K562 (cell line): ENCODE data around the gene UBE2D2. TPM values are rescaled to one million over a fixed set of nuclear protein-coding genes. Genes with fewer than 3 reads are reported as not detected.

ENCODE experiments used
- CCNT2 ChIP-seq: IDR thresholded peaks from 2 replicates; pipeline ENCODE4 v1.6.1; 2011; ENCODE audit warnings: borderline replicate concordance, low read depth, mild to moderate bottlenecking, moderate library complexity, mixed read lengths, low read length; ENCODE audit not compliant: insufficient read length; ENCODE audit errors: extremely low read depth
- CHD4 ChIP-seq: fragments of 200-600 bp; sonication (generic); IDR thresholded peaks from 3 replicates; pipeline ENCODE4 v1.6.1; 2012; ENCODE audit warnings: low read depth, mild to moderate bottlenecking, mixed read lengths, low read length, inconsistent platforms; ENCODE audit not compliant: insufficient read depth, insufficient replicate concordance, poor library complexity, severe bottlenecking
- EP300 ChIP-seq: IDR thresholded peaks from 2 replicates; pipeline ENCODE4 v1.6.1; 2012; ENCODE audit warnings: low read length, improper control_type of control experiment
- FOSL1 ChIP-seq: fragments of 200-800 bp; sonication (Bioruptor generic); conservative IDR thresholded peaks from 2 replicates; pipeline ENCODE4 v1.6.1; 2016; ENCODE audit warnings: missing genetic modification characterization, missing compliant biosample characterization
- FOXK1 ChIP-seq: sonication (generic); formaldehyde crosslinking; IDR thresholded peaks from 2 replicates; pipeline ENCODE4 v1.8.0; 2022; ENCODE audit warnings: missing genetic modification reagents, mild to moderate bottlenecking, borderline replicate concordance
- HIVEP1 ChIP-seq: fragments of 250-450 bp; sonication (Bioruptor Pico); IDR thresholded peaks from 2 replicates; pipeline ENCODE4 v1.4.0; 2020; ENCODE audit warnings: mild to moderate bottlenecking
- KHSRP ChIP-seq: fragments of 450-650 bp; IDR thresholded peaks from 2 replicates; pipeline ENCODE4 v1.6.1; 2017
- PHB ChIP-seq: fragments of 250-450 bp; sonication (Bioruptor Pico); IDR thresholded peaks from 2 replicates; pipeline ENCODE4 v1.5.0; 2021
- PTTG1 ChIP-seq: fragments of 450-650 bp; IDR thresholded peaks from 2 replicates; pipeline ENCODE4 v1.6.1; 2016; ENCODE audit warnings: low read depth, mild to moderate bottlenecking, missing genetic modification characterization, missing compliant biosample characterization
- ZNF644 ChIP-seq: fragments of 200-800 bp; sonication (Bioruptor generic); IDR thresholded peaks from 2 replicates; pipeline ENCODE4 v1.6.1; 2016; ENCODE audit warnings: low read depth, missing genetic modification characterization, missing compliant biosample characterization
- ZNF75A ChIP-seq: fragments of 450-650 bp; formaldehyde crosslinking; IDR thresholded peaks from 2 replicates; pipeline ENCODE4 v1.4.0; 2020; ENCODE audit warnings: mild to moderate bottlenecking
- polyA plus RNA-seq, 8 experiments: library from polyadenylated mRNA; depleted of rRNA in 4 of 8; stranded (reverse) in 5 of 8; unstranded in 3 of 8; fragments of >200 nt; fragmentation: Nextera tagmentation in 2 of 8; fragmentation: Illumina TruSeq in 1 of 8; extraction: Ambion mirVana in 2 of 8; extraction: Trizol in 1 of 8; gene quantifications; 2 replicates each; pipeline versions ENCODE4 v1.2.1 to v1.2.3, GENCODE V29; 2011 to 2014; ENCODE audit warnings: inconsistent platforms in 1 of 8, missing spikeins in 1 of 8
- total RNA-seq, 7 experiments: library from RNA; depleted of rRNA in 6 of 7; stranded (reverse); fragments of >200 nt in 6 of 7; fragmentation: Illumina TruSeq in 2 of 7; extraction: Trizol in 2 of 7; gene quantifications; 2 replicates each; pipeline versions ENCODE4 v1.2.1 to v1.2.3, GENCODE V29; 2011 to 2021; ENCODE audit warnings: low replicate concordance in 1 of 7
- TF ChIP-seq, protein P1 (sequence below): sonication (generic); IDR thresholded peaks from 2 replicates; pipeline ENCODE4 v1.6.1; 2016
- TF ChIP-seq, protein P2 (sequence below): sonication (generic); formaldehyde crosslinking; IDR thresholded peaks from 2 replicates; pipeline ENCODE4 v1.8.0; 2022; ENCODE audit warnings: missing genetic modification reagents, mild to moderate bottlenecking, borderline replicate concordance
- TF ChIP-seq, protein P3 (sequence below): sonication (generic); formaldehyde crosslinking; IDR thresholded peaks from 2 replicates; pipeline ENCODE4 v1.8.1; 2023; ENCODE audit warnings: missing genetic modification reagents, mild to moderate bottlenecking, borderline replicate concordance
- TF ChIP-seq, protein P4 (sequence below), 2 experiments: fragments of 150-350 bp in 1 of 2; IDR thresholded peaks; 2 replicates each; pipeline ENCODE4 v1.6.1; 2012 to 2016; ENCODE audit warnings: low read depth in 2 of 2, low read length in 2 of 2, mild to moderate bottlenecking in 1 of 2, moderate library complexity in 1 of 2

The UBE2D2 gene
- total and polyA plus RNA-seq, 9 of the 15 experiments (the other 6 are each of a cell fraction or from before 2014, with no cell fraction given), result 53.6 to 198 (median 122) TPM

DNA sequence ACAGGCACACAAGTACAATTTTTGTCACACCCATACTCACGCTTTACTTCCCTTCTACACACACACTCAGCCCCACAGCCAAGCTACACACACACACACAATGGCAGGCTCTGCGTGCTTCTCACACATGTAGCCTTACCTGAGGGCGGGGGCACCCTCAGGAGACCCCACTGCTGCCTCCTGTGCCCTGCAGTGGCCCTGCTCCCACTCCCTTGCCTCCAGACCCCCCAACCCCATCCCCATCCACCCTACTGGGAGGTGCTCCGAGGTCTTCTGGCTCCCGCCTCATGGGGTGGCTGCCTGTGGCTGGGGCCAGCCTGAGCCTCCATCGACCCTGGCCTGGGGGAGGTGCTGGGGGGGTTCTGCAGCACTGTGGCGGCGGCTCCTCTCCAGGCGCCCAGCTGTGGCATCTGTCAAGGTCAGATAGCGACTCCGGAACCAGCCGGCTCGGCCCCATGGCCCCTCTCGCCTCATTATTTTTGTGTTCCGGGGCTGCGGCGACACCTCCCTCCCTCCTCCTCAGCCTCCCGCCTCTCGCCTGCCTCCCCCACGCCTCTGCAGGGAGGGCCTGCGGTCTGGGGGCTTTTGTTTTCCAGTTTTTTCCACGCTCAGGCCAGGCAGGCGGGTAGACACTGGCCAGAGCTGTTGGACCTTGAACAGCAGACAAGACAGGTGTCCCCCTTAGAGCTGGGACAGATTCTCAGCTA is 108.7 kb downstream of the UBE2D2 start (continued):
- no peak for TF ChIP-seq ZNF75A (CRISPR knock-in tag)
- TF ChIP-seq KHSRP, result no peak
- peak; percentile 99 for TF ChIP-seq CCNT2
- TF ChIP-seq, protein P1, sequence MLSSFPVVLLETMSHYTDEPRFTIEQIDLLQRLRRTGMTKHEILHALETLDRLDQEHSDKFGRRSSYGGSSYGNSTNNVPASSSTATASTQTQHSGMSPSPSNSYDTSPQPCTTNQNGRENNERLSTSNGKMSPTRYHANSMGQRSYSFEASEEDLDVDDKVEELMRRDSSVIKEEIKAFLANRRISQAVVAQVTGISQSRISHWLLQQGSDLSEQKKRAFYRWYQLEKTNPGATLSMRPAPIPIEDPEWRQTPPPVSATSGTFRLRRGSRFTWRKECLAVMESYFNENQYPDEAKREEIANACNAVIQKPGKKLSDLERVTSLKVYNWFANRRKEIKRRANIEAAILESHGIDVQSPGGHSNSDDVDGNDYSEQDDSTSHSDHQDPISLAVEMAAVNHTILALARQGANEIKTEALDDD, result no peak
- TF ChIP-seq HIVEP1 (CRISPR knock-in tag), result 0 out of 2 replicates have a peak, but pooled peaks have one; percentile 11
- TF ChIP-seq EP300, result peak; percentile 94
- TF ChIP-seq, protein P2, sequence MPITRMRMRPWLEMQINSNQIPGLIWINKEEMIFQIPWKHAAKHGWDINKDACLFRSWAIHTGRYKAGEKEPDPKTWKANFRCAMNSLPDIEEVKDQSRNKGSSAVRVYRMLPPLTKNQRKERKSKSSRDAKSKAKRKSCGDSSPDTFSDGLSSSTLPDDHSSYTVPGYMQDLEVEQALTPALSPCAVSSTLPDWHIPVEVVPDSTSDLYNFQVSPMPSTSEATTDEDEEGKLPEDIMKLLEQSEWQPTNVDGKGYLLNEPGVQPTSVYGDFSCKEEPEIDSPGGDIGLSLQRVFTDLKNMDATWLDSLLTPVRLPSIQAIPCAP (CRISPR knock-in tag), result no peak
- no peak for TF ChIP-seq CHD4
- TF ChIP-seq, protein P3, sequence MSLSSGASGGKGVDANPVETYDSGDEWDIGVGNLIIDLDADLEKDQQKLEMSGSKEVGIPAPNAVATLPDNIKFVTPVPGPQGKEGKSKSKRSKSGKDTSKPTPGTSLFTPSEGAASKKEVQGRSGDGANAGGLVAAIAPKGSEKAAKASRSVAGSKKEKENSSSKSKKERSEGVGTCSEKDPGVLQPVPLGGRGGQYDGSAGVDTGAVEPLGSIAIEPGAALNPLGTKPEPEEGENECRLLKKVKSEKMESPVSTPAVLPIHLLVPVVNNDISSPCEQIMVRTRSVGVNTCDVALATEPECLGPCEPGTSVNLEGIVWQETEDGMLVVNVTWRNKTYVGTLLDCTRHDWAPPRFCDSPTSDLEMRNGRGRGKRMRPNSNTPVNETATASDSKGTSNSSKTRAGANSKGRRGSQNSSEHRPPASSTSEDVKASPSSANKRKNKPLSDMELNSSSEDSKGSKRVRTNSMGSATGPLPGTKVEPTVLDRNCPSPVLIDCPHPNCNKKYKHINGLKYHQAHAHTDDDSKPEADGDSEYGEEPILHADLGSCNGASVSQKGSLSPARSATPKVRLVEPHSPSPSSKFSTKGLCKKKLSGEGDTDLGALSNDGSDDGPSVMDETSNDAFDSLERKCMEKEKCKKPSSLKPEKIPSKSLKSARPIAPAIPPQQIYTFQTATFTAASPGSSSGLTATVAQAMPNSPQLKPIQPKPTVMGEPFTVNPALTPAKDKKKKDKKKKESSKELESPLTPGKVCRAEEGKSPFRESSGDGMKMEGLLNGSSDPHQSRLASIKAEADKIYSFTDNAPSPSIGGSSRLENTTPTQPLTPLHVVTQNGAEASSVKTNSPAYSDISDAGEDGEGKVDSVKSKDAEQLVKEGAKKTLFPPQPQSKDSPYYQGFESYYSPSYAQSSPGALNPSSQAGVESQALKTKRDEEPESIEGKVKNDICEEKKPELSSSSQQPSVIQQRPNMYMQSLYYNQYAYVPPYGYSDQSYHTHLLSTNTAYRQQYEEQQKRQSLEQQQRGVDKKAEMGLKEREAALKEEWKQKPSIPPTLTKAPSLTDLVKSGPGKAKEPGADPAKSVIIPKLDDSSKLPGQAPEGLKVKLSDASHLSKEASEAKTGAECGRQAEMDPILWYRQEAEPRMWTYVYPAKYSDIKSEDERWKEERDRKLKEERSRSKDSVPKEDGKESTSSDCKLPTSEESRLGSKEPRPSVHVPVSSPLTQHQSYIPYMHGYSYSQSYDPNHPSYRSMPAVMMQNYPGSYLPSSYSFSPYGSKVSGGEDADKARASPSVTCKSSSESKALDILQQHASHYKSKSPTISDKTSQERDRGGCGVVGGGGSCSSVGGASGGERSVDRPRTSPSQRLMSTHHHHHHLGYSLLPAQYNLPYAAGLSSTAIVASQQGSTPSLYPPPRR (CRISPR knock-in tag), result no peak
- TF ChIP-seq FOSL1, result peak; percentile 48; the same call in 1 of the 2 replicates
- no peak for TF ChIP-seq PTTG1 (tag)
- TF ChIP-seq FOXK1 (CRISPR knock-in tag), result no peak
- no peak for TF ChIP-seq PHB (CRISPR knock-in tag)
- TF ChIP-seq, protein P4, sequence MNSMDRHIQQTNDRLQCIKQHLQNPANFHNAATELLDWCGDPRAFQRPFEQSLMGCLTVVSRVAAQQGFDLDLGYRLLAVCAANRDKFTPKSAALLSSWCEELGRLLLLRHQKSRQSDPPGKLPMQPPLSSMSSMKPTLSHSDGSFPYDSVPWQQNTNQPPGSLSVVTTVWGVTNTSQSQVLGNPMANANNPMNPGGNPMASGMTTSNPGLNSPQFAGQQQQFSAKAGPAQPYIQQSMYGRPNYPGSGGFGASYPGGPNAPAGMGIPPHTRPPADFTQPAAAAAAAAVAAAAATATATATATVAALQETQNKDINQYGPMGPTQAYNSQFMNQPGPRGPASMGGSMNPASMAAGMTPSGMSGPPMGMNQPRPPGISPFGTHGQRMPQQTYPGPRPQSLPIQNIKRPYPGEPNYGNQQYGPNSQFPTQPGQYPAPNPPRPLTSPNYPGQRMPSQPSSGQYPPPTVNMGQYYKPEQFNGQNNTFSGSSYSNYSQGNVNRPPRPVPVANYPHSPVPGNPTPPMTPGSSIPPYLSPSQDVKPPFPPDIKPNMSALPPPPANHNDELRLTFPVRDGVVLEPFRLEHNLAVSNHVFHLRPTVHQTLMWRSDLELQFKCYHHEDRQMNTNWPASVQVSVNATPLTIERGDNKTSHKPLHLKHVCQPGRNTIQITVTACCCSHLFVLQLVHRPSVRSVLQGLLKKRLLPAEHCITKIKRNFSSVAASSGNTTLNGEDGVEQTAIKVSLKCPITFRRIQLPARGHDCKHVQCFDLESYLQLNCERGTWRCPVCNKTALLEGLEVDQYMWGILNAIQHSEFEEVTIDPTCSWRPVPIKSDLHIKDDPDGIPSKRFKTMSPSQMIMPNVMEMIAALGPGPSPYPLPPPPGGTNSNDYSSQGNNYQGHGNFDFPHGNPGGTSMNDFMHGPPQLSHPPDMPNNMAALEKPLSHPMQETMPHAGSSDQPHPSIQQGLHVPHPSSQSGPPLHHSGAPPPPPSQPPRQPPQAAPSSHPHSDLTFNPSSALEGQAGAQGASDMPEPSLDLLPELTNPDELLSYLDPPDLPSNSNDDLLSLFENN (IDR thresholded peaks at IDR 0.05; ENCODE audit: low read depth in 2 of 2, low read length in 2 of 2), result peak in 1 of 2 experiments; percentile 96; a peak in 2 of 4 replicates
- peak; percentile 84 for TF ChIP-seq ZNF644 (tag)
